GM18505 (cell line): ENCODE measurements around the gene ANKDD1B.
A peak's percentile ranks its signal among the peaks of the same experiment; 100 is the strongest.

ENCODE experiments used
- ATAC-seq: cut with Tn5 transposase; IDR thresholded peaks from one replicate; pipeline ENCODE4 v1.9.1; 2021; ENCODE audit not compliant: unreplicated experiment
- POLR2A ChIP-seq: IDR thresholded peaks from 4 replicates; pipeline ENCODE4 v1.6.1; 2011; ENCODE audit warnings: borderline replicate concordance; ENCODE audit not compliant: insufficient read depth, insufficient read length; ENCODE audit errors: extremely low read depth

Gene ANKDD1B

GRCh38 chr5:75626959-75627358 lies 15.7 kb downstream of the ANKDD1B start:
- ATAC-seq, result no peak
- TF ChIP-seq POLR2A, result no peak

GRCh38 chr5:75627801-75628200 lies 16.5 kb downstream of the ANKDD1B start:
- ATAC-seq, result no peak

GRCh38 chr5:75630875-75631274 lies 19.6 kb downstream of the ANKDD1B start:
- no peak for ATAC-seq
- no peak for TF ChIP-seq POLR2A

More at GRCh38 chr5:75627801-75628200, 16.5 kb downstream of the ANKDD1B start:
- no peak for TF ChIP-seq POLR2A

GRCh38 chr5:75632321-75632720 lies 21.1 kb downstream of the ANKDD1B start:
- no peak for ATAC-seq
- TF ChIP-seq POLR2A, result no peak

GRCh38 chr5:75637949-75638348 lies 26.7 kb downstream of the ANKDD1B start:
- TF ChIP-seq POLR2A, result no peak
- no peak for ATAC-seq

GRCh38 chr5:75639535-75640311 lies 28.5 kb downstream of the ANKDD1B start:
- no peak for ATAC-seq
- no peak for TF ChIP-seq POLR2A

- no peak for TF ChIP-seq POLR2A
- no peak for ATAC-seq
Measured at GRCh38 chr5:75640395-75640794, 29.1 kb downstream of the ANKDD1B start.

- ATAC-seq, result no peak
- no peak for TF ChIP-seq POLR2A
Measured at GRCh38 chr5:75640826-75641225, 29.6 kb downstream of the ANKDD1B start.

GRCh38 chr5:75648712-75649111 lies 37.5 kb downstream of the ANKDD1B start:
- peak; percentile 53 for ATAC-seq
- no peak for TF ChIP-seq POLR2A

GRCh38 chr5:75651575-75652238 lies 40.5 kb downstream of the ANKDD1B start:
- TF ChIP-seq POLR2A, result no peak
- ATAC-seq, result no peak

GRCh38 chr5:75653521-75653920 lies 42.3 kb downstream of the ANKDD1B start:
- no peak for ATAC-seq
- no peak for TF ChIP-seq POLR2A

GRCh38 chr5:75654693-75655295 lies 43.5 kb downstream of the ANKDD1B start:
- no peak for TF ChIP-seq POLR2A
- ATAC-seq, result no peak

GRCh38 chr5:75656311-75657003 lies 45.2 kb downstream of the ANKDD1B start:
- no peak for TF ChIP-seq POLR2A
- ATAC-seq, result no peak
